ENCODE data around the gene SNN. TPM values are rescaled to one million over a fixed set of nuclear protein-coding genes. Genes with fewer than 3 reads are reported as not detected.

The SNN gene
- total RNA-seq, 1 donor from 2014 or later = 143 TPM

GRCh38 chr16:11679941-11680911 lies 12.0 kb downstream of the SNN start:
- no peak for DNase-seq

- DNase-seq = no peak
Measured at GRCh38 chr16:11681556-11681955, 13.3 kb downstream of the SNN start.

GRCh38 chr16:11681976-11682654 lies 13.9 kb downstream of the SNN start:
- no peak for DNase-seq

GRCh38 chr16:11682655-11683096 lies 14.4 kb downstream of the SNN start:
- DNase-seq = no peak

GRCh38 chr16:11683145-11683544 lies 14.9 kb downstream of the SNN start:
- DNase-seq = no peak

- no peak for DNase-seq
Measured at GRCh38 chr16:11684231-11685025, 16.2 kb downstream of the SNN start.

GRCh38 chr16:11685844-11686618 lies 17.8 kb downstream of the SNN start:
- DNase-seq = no peak

- no peak for DNase-seq
Measured at GRCh38 chr16:11686713-11687380, 18.6 kb downstream of the SNN start.

- DNase-seq = no peak
Measured at GRCh38 chr16:11687601-11688519, 19.6 kb downstream of the SNN start.

- DNase-seq = no peak
Measured at GRCh38 chr16:11688520-11688886, 20.2 kb downstream of the SNN start.

- no peak for DNase-seq
Measured at GRCh38 chr16:11689031-11689840, 21.0 kb downstream of the SNN start.

GRCh38 chr16:11691235-11691634 lies 23.0 kb downstream of the SNN start:
- no peak for DNase-seq

- no peak for DNase-seq
Measured at GRCh38 chr16:11691771-11692170, 23.5 kb downstream of the SNN start.

GRCh38 chr16:11692171-11692570 lies 23.9 kb downstream of the SNN start:
- no peak for DNase-seq

- no peak for DNase-seq
Measured at GRCh38 chr16:11692651-11693050, 24.4 kb downstream of the SNN start.

GRCh38 chr16:11696266-11697012 lies 28.2 kb downstream of the SNN start:
- no peak for DNase-seq

- DNase-seq = peak; percentile 49
Measured at GRCh38 chr16:11697319-11697718, 29.1 kb downstream of the SNN start.

- no peak for DNase-seq
Measured at GRCh38 chr16:11698271-11698689, 30.0 kb downstream of the SNN start.
